ENCODE data around the gene BSDC1. TPM values are rescaled to one million over a fixed set of nuclear protein-coding genes. Genes with fewer than 3 reads are reported as not detected.

Gene BSDC1
- total and polyA plus RNA-seq, 2 of the 13 experiments (the other 11 are each of a cell fraction or from before 2014, with no cell fraction given), result 40.3 to 64.2 TPM

DNA sequence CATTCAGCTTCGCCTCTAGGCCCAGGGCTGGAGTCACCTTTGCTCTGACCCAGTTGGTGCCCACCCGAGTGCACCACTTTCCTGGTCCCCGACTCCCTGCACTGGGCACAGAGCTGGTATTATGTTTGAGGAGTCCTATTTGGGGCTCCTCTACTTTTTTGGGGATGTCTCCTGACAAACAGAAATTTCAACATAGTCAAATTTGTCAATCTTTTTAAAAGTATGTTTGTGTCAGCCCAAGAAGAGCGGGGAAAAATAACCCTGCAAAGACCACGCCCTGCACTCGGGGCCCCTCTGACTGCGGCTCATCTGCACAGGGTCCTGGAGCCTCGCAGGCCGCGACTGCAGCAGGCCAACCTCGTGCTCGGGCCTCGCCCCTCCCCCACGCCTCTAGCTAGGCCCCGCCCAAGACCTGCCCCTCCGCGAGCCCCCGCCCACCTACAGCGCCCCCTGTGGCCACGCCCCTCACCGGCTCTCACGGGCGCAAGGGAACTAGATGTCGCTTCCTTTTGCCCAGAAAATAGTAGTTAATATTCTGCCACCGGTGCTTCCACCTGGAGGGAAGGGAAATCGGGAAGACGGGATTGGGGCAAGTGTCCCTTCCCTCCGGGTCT, 43.3 kb downstream of the BSDC1 start:
- ChIA-PET CTCF (ENCODE audit: low intra/inter-chr PET ratio, low total read pairs) (interaction anchor here (1.5 kb wide), 1 partner anchor 15 kb away, joined by 4 read pairs; the partner anchor contains the start of gene MARCKSL1), POLR2A (interaction anchor here (0.6 to 10.1 kb wide), 18 partner anchors 9 to 385 kb away, joined by 3 to 222 read pairs (median 8); partner anchors contain the start of genes BSDC1, FAM229A, HDAC1 and KPNA6)
- no peak overlapping the region; the same call in 1 of the 2 replicates for H3K4me2 ChIP-seq (ENCODE audit: low read depth, low read length)
- TSS peak; percentile 62 for BruUV-seq (replicated peaks)
- WGBS (ENCODE audit: low lambda C conversion rate), result 63% methylated on average over 7 of the region's 28 CpGs
- H3K4me3 ChIP-seq (replicated peaks in 1 of 3; ENCODE audit: insufficient read depth in 1 of 3, low read depth in 2 of 3, low read length in 3 of 3), result peak overlapping the region; percentile 73 to 81 (median 74); a peak in 4 of 6 replicates
- H3K9me3 ChIP-seq (ENCODE audit: low read length), result no peaks in the 10 kb centered on the region
- intact Hi-C loops (cut with micrococcal nuclease; ENCODE audit: unreplicated experiment), result loop anchor here (2.0 kb wide), 2 partner anchors 14 to 44 kb away; partner anchors contain the start of genes BSDC1 and MARCKSL1
- no peaks in the 10 kb centered on the region for H4K20me1 ChIP-seq (ENCODE audit: insufficient read depth, low read length)
- in situ Hi-C loops (cut with HindIII; ENCODE audit: extremely low pct_ligation_motif_present, low pct_unique_long_range_greater_than_20kb), result no loop called here
- H3K9ac ChIP-seq (ENCODE audit: insufficient read depth, low read depth, low read length), result peak overlapping the region; percentile 70
- DNase-seq (ENCODE audit: low spot score), result no peak
- no peaks in the 10 kb centered on the region for H3K79me2 ChIP-seq (ENCODE audit: insufficient read depth, low read length)
- H3K27ac ChIP-seq (ENCODE audit: extremely low read length, insufficient read depth, low read length), result peak overlapping the region; percentile 92
- no peak for FAIRE-seq
- peaks cover 72% of the 10 kb centered on the region for H3K4me1 ChIP-seq (ENCODE audit: insufficient read depth, low read length)
- no peak overlapping the region for H2AFZ ChIP-seq (ENCODE audit: low read length)
- H3K27me3 ChIP-seq (ENCODE audit: control insufficient read depth in 1 of 2, insufficient read depth in 2 of 2, low read length in 2 of 2), result no peaks in the 10 kb centered on the region
- no peaks in the 10 kb centered on the region for H3K36me3 ChIP-seq (replicated peaks in 1 of 2; ENCODE audit: control insufficient read depth in 1 of 2, insufficient read depth in 2 of 2, low read length in 2 of 2)
- ATAC-seq, result peak; percentile 20
- TF ChIP-seq ZNF75D (CRISPR knock-in tag; IDR thresholded peaks at IDR 0.05; ENCODE audit: borderline replicate concordance), result no peak
- TF ChIP-seq KLF9 (CRISPR knock-in tag; IDR thresholded peaks at IDR 0.05; ENCODE audit: low read depth), result peak; percentile 81; the same call in 1 of the 2 replicates
- TF ChIP-seq RARA (CRISPR knock-in tag; IDR thresholded peaks at IDR 0.05), result 0 out of 2 replicates have a peak, but pooled peaks have one; percentile 65
- no peak; the same call in 1 of the 2 replicates for TF ChIP-seq ZNF891 (CRISPR knock-in tag; IDR thresholded peaks at IDR 0.05)
- TF ChIP-seq, protein P1, sequence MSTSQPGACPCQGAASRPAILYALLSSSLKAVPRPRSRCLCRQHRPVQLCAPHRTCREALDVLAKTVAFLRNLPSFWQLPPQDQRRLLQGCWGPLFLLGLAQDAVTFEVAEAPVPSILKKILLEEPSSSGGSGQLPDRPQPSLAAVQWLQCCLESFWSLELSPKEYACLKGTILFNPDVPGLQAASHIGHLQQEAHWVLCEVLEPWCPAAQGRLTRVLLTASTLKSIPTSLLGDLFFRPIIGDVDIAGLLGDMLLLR (CRISPR knock-in tag; IDR thresholded peaks at IDR 0.05), result peak; percentile 26; the same call in 1 of the 2 replicates
- no peak for TF ChIP-seq SMC3 (IDR thresholded peaks at IDR 0.05; ENCODE audit: low read length)
- 0 out of 2 replicates have a peak, but pooled peaks have one; percentile 40 for TF ChIP-seq ZSCAN20 (CRISPR knock-in tag; IDR thresholded peaks at IDR 0.05; ENCODE audit: borderline replicate concordance)
- 0 out of 2 replicates have a peak, but pooled peaks have one; percentile 41 for TF ChIP-seq SETDB1 (CRISPR knock-in tag; IDR thresholded peaks at IDR 0.05; ENCODE audit: borderline replicate concordance)
- TF ChIP-seq NFYC (CRISPR knock-in tag; IDR thresholded peaks at IDR 0.05), result peak; percentile 14; the same call in 1 of the 2 replicates
- TF ChIP-seq HDAC6 (IDR thresholded peaks at IDR 0.05; ENCODE audit: low read depth, low read length), result no peak
- TF ChIP-seq NONO (IDR thresholded peaks at IDR 0.05), result no peak
- TF ChIP-seq NONO (CRISPR knock-in tag; conservative IDR thresholded peaks at IDR 0.05), result no peak
- TF ChIP-seq, protein P2, sequence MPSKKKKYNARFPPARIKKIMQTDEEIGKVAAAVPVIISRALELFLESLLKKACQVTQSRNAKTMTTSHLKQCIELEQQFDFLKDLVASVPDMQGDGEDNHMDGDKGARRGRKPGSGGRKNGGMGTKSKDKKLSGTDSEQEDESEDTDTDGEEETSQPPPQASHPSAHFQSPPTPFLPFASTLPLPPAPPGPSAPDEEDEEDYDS (CRISPR knock-in tag; IDR thresholded peaks at IDR 0.05), result peak; percentile 20; the same call in 1 of the 2 replicates
- TF ChIP-seq KDM5B (CRISPR knock-in tag; IDR thresholded peaks at IDR 0.05; ENCODE audit: borderline replicate concordance), result peak; percentile 54; the same call in 1 of the 2 replicates
- peak; percentile 67; the same call in 1 of the 2 replicates for TF ChIP-seq ATF7-NPFF (CRISPR knock-in tag; IDR thresholded peaks at IDR 0.05; ENCODE audit: low read depth)
- TF ChIP-seq RELA (CRISPR knock-in tag; IDR thresholded peaks at IDR 0.05), result no peak
- TF ChIP-seq, protein P3, sequence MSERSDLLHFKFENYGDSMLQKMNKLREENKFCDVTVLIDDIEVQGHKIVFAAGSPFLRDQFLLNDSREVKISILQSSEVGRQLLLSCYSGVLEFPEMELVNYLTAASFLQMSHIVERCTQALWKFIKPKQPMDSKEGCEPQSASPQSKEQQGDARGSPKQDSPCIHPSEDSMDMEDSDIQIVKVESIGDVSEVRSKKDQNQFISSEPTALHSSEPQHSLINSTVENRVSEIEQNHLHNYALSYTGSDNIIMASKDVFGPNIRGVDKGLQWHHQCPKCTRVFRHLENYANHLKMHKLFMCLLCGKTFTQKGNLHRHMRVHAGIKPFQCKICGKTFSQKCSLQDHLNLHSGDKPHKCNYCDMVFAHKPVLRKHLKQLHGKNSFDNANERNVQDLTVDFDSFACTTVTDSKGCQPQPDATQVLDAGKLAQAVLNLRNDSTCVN (CRISPR knock-in tag; IDR thresholded peaks at IDR 0.05; ENCODE audit: borderline replicate concordance), result peak; percentile 70; the same call in 1 of the 2 replicates
- TF ChIP-seq ETV5 (CRISPR knock-in tag; IDR thresholded peaks at IDR 0.05; ENCODE audit: borderline replicate concordance), result peak; percentile 36; the same call in 1 of the 2 replicates
- TF ChIP-seq ZNF775 (CRISPR knock-in tag; IDR thresholded peaks at IDR 0.05; ENCODE audit: borderline replicate concordance), result peak; percentile 80; the same call in 1 of the 2 replicates
- TF ChIP-seq, protein P4, sequence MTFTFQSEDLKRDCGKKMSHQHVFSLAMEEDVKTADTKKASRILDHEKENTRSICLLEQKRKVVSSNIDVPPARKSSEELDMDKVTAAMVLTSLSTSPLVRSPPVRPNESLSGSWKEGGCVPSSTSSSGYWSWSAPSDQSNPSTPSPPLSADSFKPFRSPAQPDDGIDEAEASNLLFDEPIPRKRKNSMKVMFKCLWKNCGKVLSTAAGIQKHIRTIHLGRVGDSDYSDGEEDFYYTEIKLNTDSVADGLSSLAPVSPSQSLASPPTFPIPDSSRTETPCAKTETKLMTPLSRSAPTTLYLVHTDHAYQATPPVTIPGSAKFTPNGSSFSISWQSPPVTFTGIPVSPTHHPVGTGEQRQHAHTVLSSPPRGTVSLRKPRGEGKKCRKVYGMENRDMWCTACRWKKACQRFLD (CRISPR knock-in tag; IDR thresholded peaks at IDR 0.05; ENCODE audit: borderline replicate concordance), result 0 out of 2 replicates have a peak, but pooled peaks have one; percentile 10
- no peak for TF ChIP-seq NFE2 (CRISPR knock-in tag; IDR thresholded peaks at IDR 0.05)

All from HepG2 (cell line).